Spleen (tissue), 11 donors: Measurements from ENCODE around the gene TBCE. TPM values are rescaled to one million over a fixed set of nuclear protein-coding genes. Genes with fewer than 3 reads are reported as not detected.
A peak's percentile ranks its signal among the peaks of the same experiment; 100 is the strongest.

Experiments
- DNase-seq: peaks from one replicate; pipeline ENCODE4 v3.0.0-alpha.2; 2020
- H3K27ac ChIP-seq, 8 donors: fragments of 200-600 bp; sonication (generic) in 7 of 8; 1 replicate in 4 of 8; 2 replicates in 4 of 8; pipeline versions ENCODE4 v1.5.0 to v1.8.0; 2016 to 2021; ENCODE audit warnings: inconsistent platforms in 4 of 8, mild to moderate bottlenecking in 4 of 8, moderate library complexity in 1 of 8
- H3K27me3 ChIP-seq, 7 donors: fragments of 200-600 bp; sonication (generic) in 6 of 7; replicated peaks in 1 of 7; 1 replicate in 4 of 7; 2 replicates in 3 of 7; pipeline versions ENCODE4 v1.5.0 to v1.8.0; 2016 to 2021; ENCODE audit warnings: inconsistent platforms in 3 of 7, mild to moderate bottlenecking in 1 of 7
- H3K36me3 ChIP-seq, 6 donors: fragments of 200-600 bp; sonication (generic) in 5 of 6; 1 replicate in 4 of 6; 2 replicates in 2 of 6; pipeline versions ENCODE4 v1.5.0 to v1.8.0; 2016 to 2021; ENCODE audit warnings: inconsistent platforms in 2 of 6
- H3K4me1 ChIP-seq, 6 donors: fragments of 200-600 bp; sonication (generic) in 5 of 6; 1 replicate in 3 of 6; 2 replicates in 3 of 6; pipeline versions ENCODE4 v1.5.0 to v1.8.0; 2016 to 2021; ENCODE audit warnings: inconsistent platforms in 3 of 6
- H3K4me3 ChIP-seq, 8 donors: fragments of 200-600 bp; sonication (generic) in 7 of 8; 1 replicate in 4 of 8; 2 replicates in 4 of 8; pipeline versions ENCODE4 v1.5.0 to v1.8.0; 2016 to 2021; ENCODE audit warnings: inconsistent platforms in 4 of 8, mild to moderate bottlenecking in 4 of 8, moderate library complexity in 2 of 8
- H3K9me3 ChIP-seq, 8 donors: fragments of 200-600 bp; sonication (generic) in 7 of 8; 1 replicate in 4 of 8; 2 replicates in 4 of 8; pipeline versions ENCODE4 v1.5.0 to v1.8.0; 2016 to 2021; ENCODE audit warnings: inconsistent platforms in 4 of 8
- POLR2A ChIP-seq, 3 donors: fragments of 450-650 bp; IDR thresholded peaks; one replicate each; pipeline ENCODE4 v1.5.1; 2017; ENCODE audit warnings: antibody characterized with exemption in 3 of 3, mild to moderate bottlenecking in 1 of 3
- POLR2AphosphoS5 ChIP-seq, 3 donors: sonication (generic); formaldehyde crosslinking; IDR thresholded peaks; one replicate each; pipeline ENCODE4 v1.5.1; 2017; ENCODE audit warnings: antibody characterized with exemption in 3 of 3
- WGBS, 5 donors: extraction: QIAGEN DNeasy Blood & Tissue Kit in 3 of 5; methylation state at CpG; one replicate each; pipeline versions ENCODE4 v1.1.5 to v1.1.7; 2013 to 2018; 5-methylcytosine and 5-hydroxymethylcytosine counted together
- intact Hi-C: fragments of 100-400 bp; cut with DNase I; formaldehyde crosslinking; loops from one replicate; pipeline ENCODE4 v1.15.0; 2023; ENCODE audit warnings: low total_unique reads
- polyA plus RNA-seq, 3 donors: library from polyadenylated mRNA; stranded (reverse); fragments of 200-250 nt; gene quantifications; one replicate each; pipeline ENCODE4 v1.2.1, GENCODE V29; 2013
- total RNA-seq, 7 donors: library from RNA; depleted of rRNA in 3 of 7; stranded (reverse); fragments of >200 nt in 3 of 7; fragmentation: NEBNext Ultra II Directional in 4 of 7; extraction: Animal tissue kit (Norgen Biotek cat#: 25700) in 4 of 7; gene quantifications; one replicate each; pipeline versions ENCODE4 v1.1.0 to v1.2.1, GENCODE V29; 2016 to 2021
- TF ChIP-seq, protein P1 (sequence below), 11 experiments: fragments of 200-600 bp in 7 of 11; fragments of 450-650 bp in 4 of 11; sonication (generic) in 4 of 11; IDR thresholded peaks in 8 of 11; conservative IDR thresholded peaks in 3 of 11; 1 replicate in 7 of 11; 2 replicates in 4 of 11; pipeline versions ENCODE4 v1.4.0 to v1.8.0; 2016 to 2021; ENCODE audit warnings: antibody characterized with exemption in 11 of 11, inconsistent platforms in 4 of 11, mild to moderate bottlenecking in 1 of 11
- donor health status: healthy with polysubstance abuse.
- donor health status: DM: no; HTN: no; CAD: no; lungs with moderate emphysema.
- donor health status: DM: no; HTN: no; CAD: no.
- donor health status: Bipolar disorder and iron deficiency.
- donor health status: healthy.
- donor health status: DM: no; HTN: no; CAD: no.
- donor health status: DM: yes; HTN: yes; CAD: no.

The TBCE gene
- total and polyA plus RNA-seq, 10 donors: 13.6 to 30.0 (median 18.2) TPM

DNA sequence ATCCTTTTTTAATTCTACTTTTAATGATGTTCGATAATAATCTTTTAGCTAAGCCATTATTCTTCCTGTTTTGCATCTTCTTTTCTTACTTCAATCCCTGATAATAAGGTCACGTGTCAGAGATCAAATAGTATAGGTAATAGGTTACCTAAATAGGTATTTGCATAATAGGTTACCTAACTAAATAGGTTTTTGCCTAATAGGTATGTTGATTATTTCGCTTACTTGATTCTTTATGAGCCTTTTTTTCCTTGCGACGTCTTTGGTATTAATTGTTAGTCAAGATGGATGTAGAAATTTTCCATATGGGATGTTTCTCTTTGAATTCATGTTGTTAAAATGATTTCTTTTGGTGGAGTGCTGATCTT lies 36.3 kb upstream of the TBCE start:
- Histone ChIP-seq H3K36me3 (peaks cover 0 to 10% (median 6%) of the 10 kb centered on the region in 6 donors), H3K9me3 (no peaks in the 10 kb centered on the region), H3K27ac (peak overlapping the region; percentile 51 to 100 (median 98)), H3K4me3 (peak overlapping the region in 3 of 8 donors; percentile 60 to 97 (median 79)), H3K27me3 (no peaks in the 10 kb centered on the region), H3K4me1 (peaks cover 29 to 70% (median 51%) of the 10 kb centered on the region in 6 donors)
- intact Hi-C loops: no loop called here
- DNase-seq: no peak
- TF ChIP-seq POLR2A (IDR thresholded peaks at IDR 0.05) (no peak), POLR2AphosphoS5 (IDR thresholded peaks at IDR 0.05) (no peak)
- TF ChIP-seq, protein P1, sequence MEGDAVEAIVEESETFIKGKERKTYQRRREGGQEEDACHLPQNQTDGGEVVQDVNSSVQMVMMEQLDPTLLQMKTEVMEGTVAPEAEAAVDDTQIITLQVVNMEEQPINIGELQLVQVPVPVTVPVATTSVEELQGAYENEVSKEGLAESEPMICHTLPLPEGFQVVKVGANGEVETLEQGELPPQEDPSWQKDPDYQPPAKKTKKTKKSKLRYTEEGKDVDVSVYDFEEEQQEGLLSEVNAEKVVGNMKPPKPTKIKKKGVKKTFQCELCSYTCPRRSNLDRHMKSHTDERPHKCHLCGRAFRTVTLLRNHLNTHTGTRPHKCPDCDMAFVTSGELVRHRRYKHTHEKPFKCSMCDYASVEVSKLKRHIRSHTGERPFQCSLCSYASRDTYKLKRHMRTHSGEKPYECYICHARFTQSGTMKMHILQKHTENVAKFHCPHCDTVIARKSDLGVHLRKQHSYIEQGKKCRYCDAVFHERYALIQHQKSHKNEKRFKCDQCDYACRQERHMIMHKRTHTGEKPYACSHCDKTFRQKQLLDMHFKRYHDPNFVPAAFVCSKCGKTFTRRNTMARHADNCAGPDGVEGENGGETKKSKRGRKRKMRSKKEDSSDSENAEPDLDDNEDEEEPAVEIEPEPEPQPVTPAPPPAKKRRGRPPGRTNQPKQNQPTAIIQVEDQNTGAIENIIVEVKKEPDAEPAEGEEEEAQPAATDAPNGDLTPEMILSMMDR (IDR thresholded peaks at IDR 0.05 in 8 of 11, conservative IDR thresholded peaks at IDR 0.05 in 3 of 11): no peak
- 73 to 86% (median 77%) methylated on average over 5 of the region's 5 CpGs for WGBS, 5 donors

DNA sequence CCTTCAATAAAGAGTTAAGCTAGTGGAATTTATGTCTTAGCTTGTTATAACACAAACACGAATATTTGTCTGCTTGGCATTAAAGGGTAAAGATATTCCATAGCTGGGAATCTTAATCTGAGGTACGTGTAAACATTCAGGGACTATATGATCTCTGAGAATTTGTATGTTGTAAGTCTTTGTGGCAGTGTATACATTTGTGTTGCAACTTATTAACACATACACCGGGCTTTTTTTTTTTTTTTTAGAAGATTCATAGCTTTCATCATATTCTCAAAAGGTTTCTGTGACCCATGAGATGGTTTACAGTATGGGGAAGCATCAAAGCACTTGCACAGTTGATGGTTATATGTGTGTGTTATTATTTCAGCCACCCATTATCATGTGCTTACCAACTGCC lies 35.8 kb upstream of the TBCE start:
- Histone ChIP-seq H3K36me3 (peaks cover 0 to 15% (median 11%) of the 10 kb centered on the region in 6 donors), H3K9me3 (no peaks in the 10 kb centered on the region), H3K4me3 (no peak overlapping the region), H3K27me3 (no peaks in the 10 kb centered on the region), H3K4me1 (peaks cover 27 to 70% (median 50%) of the 10 kb centered on the region in 6 donors), H3K27ac (peak overlapping the region in 7 of 8 donors; percentile 7 to 100 (median 98))
- TF ChIP-seq POLR2AphosphoS5 (IDR thresholded peaks at IDR 0.05) (no peak), POLR2A (IDR thresholded peaks at IDR 0.05) (no peak)
- TF ChIP-seq, protein P1 (IDR thresholded peaks at IDR 0.05 in 8 of 11, conservative IDR thresholded peaks at IDR 0.05 in 3 of 11): no peak
- 42 to 67% (median 50%) methylated on average over 3 of the region's 3 CpGs for WGBS, 5 donors
- no peak for DNase-seq
- intact Hi-C loops: no loop called here

DNA sequence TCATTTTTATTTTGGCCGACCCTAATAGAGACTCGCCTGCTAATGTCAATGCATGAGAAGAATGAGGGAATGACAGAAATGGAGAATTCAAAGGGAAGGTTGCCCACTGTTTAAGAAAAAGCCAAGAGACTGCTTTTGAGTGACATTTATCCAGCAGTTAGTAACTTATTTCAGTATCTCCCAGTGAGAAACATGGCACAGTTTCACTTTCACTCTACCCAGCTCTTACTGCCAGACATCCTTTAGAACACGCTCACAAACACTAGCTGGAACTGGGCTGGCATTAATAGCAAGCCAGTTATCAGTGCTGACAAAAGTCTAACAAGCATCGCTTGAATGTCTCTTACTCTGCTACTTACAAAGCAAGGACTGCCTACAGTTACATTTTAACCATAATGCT lies 30.3 kb upstream of the TBCE start:
- DNase-seq: no peak
- H3K9me3 ChIP-seq: no peaks in the 10 kb centered on the region
- H3K27ac ChIP-seq: peak overlapping the region in 7 of 8 donors; percentile 15 to 68 (median 58)
- 49 to 62% (median 55%) methylated on average over 4 of the region's 4 CpGs for WGBS, 5 donors
- intact Hi-C loops: no loop called here
- peak overlapping the region in 1 of 8 donors; percentile 22 for H3K4me3 ChIP-seq
- peaks cover 0 to 66% (median 32%) of the 10 kb centered on the region in 6 donors for H3K36me3 ChIP-seq
- H3K4me1 ChIP-seq: peaks cover 15 to 53% (median 34%) of the 10 kb centered on the region in 6 donors
- peak in 1 of 3 donors; percentile 15 for TF ChIP-seq POLR2AphosphoS5 (IDR thresholded peaks at IDR 0.05)
- TF ChIP-seq, protein P1 (IDR thresholded peaks at IDR 0.05 in 8 of 11, conservative IDR thresholded peaks at IDR 0.05 in 3 of 11): no peak
- TF ChIP-seq POLR2A (IDR thresholded peaks at IDR 0.05): no peak
- no peaks in the 10 kb centered on the region for H3K27me3 ChIP-seq

DNA sequence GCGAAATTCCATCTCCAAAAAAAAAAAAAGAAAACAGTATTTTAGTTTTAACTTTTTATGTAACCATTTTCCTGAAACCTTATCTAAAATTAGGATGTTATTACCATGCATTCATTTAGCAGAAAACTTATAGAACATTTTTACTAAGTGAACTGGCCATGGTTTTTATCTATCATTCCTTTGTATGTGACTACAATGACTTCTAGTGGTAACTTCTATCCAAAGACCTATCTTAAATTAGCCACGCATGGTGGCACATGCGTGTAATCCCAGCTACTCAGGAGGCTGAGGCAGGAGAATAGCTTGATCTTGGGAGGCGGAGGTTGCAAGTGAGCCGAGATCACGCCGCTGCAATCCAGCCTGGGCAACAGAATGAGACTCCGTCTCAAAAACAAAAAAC lies 27.5 kb upstream of the TBCE start:
- no peak overlapping the region for H3K27ac ChIP-seq
- H3K4me3 ChIP-seq: no peak overlapping the region
- intact Hi-C loops: no loop called here
- peaks cover 0 to 95% (median 43%) of the 10 kb centered on the region in 6 donors for H3K36me3 ChIP-seq
- TF ChIP-seq POLR2AphosphoS5 (IDR thresholded peaks at IDR 0.05) (peak in 1 of 3 donors; percentile 2), POLR2A (IDR thresholded peaks at IDR 0.05) (no peak)
- WGBS, 5 donors: 84 to 87% (median 85%) methylated on average over 8 of the region's 8 CpGs
- H3K4me1 ChIP-seq: peaks cover 12 to 27% (median 17%) of the 10 kb centered on the region in 6 donors
- no peaks in the 10 kb centered on the region for H3K27me3 ChIP-seq
- no peak for DNase-seq
- H3K9me3 ChIP-seq: no peaks in the 10 kb centered on the region
